HEK293 (cell line): ENCODE data around the gene PHF14.

Experiments
- CTCF ChIA-PET: fragments of 350-600 bp; formaldehyde crosslinking; extraction: SDS; loops from one replicate; lab custom pipeline; 2021; ENCODE audit warnings: antibody characterized with exemption; lab: Yijun Ruan, JAX
- POLR2A ChIA-PET: fragments of 300-600 bp; formaldehyde crosslinking; extraction: SDS; loops from one replicate; lab custom pipeline; 2020; ENCODE audit warnings: antibody characterized with exemption, inconsistent platforms; lab: Yijun Ruan, JAX
- H3K27ac ChIP-seq: fragments of 200-500 bp; sonication (Bioruptor generic); 2 replicates; pipeline ENCODE4 v1.5.1; 2014; ENCODE audit warnings: low read depth, low read length, control low read depth, inconsistent platforms; ENCODE audit errors: extremely low read depth
- H3K36me3 ChIP-seq, 2 experiments: fragments of 200-500 bp in 1 of 2; sonication (Bioruptor generic) in 1 of 2; 1 replicate in 1 of 2; 2 replicates in 1 of 2; pipeline ENCODE4 v1.5.1; 2014 to 2017; ENCODE audit warnings: inconsistent platforms in 2 of 2, low read length in 2 of 2; ENCODE audit not compliant: control insufficient read depth in 2 of 2, insufficient read depth in 1 of 2
- H3K4me1 ChIP-seq: fragments of 200-500 bp; sonication (Bioruptor generic); 2 replicates; pipeline ENCODE4 v1.5.1; 2014; ENCODE audit warnings: mild to moderate bottlenecking, low read length, inconsistent platforms; ENCODE audit not compliant: control insufficient read depth, insufficient read depth
- H3K4me3 ChIP-seq: 2 replicates; pipeline ENCODE4 v1.5.1; 2011; ENCODE audit warnings: low read depth, mild to moderate bottlenecking, control low read depth, low read length, moderate library complexity
- H3K9me3 ChIP-seq: fragments of 200-500 bp; sonication (Bioruptor generic); 2 replicates; pipeline ENCODE4 v1.5.1; 2014; ENCODE audit warnings: low read depth, low read length, inconsistent platforms; ENCODE audit not compliant: control insufficient read depth, insufficient read depth
- EGR2 ChIP-seq: fragments of 450-650 bp; formaldehyde crosslinking; IDR thresholded peaks from 2 replicates; pipeline ENCODE4 v1.5.1; 2016; ENCODE audit warnings: low read depth, missing biosample characterization, missing genetic modification characterization
- MEIS1 ChIP-seq: sonication (generic); formaldehyde crosslinking; IDR thresholded peaks from 2 replicates; pipeline ENCODE4 v1.8.1; 2022; ENCODE audit warnings: missing genetic modification reagents, mild to moderate bottlenecking, borderline replicate concordance
- SCRT1 ChIP-seq: fragments of 450-650 bp; formaldehyde crosslinking; IDR thresholded peaks from 2 replicates; pipeline ENCODE4 v1.5.1; 2016; ENCODE audit warnings: missing biosample characterization, missing genetic modification characterization, borderline replicate concordance
- ZNF121 ChIP-seq: fragments of 450-650 bp; formaldehyde crosslinking; IDR thresholded peaks from 2 replicates; pipeline ENCODE4 v1.5.1; 2016; ENCODE audit warnings: missing biosample characterization, missing genetic modification characterization
- ZNF138 ChIP-seq: fragments of 450-650 bp; formaldehyde crosslinking; IDR thresholded peaks from 2 replicates; pipeline ENCODE4 v1.5.1; 2016; ENCODE audit warnings: missing biosample characterization, missing genetic modification characterization, borderline replicate concordance
- ZNF157 ChIP-seq: fragments of 450-650 bp; formaldehyde crosslinking; IDR thresholded peaks from 2 replicates; pipeline ENCODE4 v1.5.1; 2016; ENCODE audit warnings: missing biosample characterization, missing genetic modification characterization
- ZNF302 ChIP-seq: fragments of 450-650 bp; formaldehyde crosslinking; IDR thresholded peaks from 2 replicates; pipeline ENCODE4 v1.5.1; 2016; ENCODE audit warnings: missing biosample characterization, missing genetic modification characterization, low read depth
- ZNF433 ChIP-seq: fragments of 450-650 bp; formaldehyde crosslinking; IDR thresholded peaks from 2 replicates; pipeline ENCODE4 v1.5.1; 2016; ENCODE audit warnings: missing biosample characterization, missing genetic modification characterization, low read depth
- ZNF473 ChIP-seq: fragments of 450-650 bp; formaldehyde crosslinking; IDR thresholded peaks from 2 replicates; pipeline ENCODE4 v1.5.1; 2017; ENCODE audit warnings: missing biosample characterization, missing genetic modification characterization
- ZNF514 ChIP-seq: fragments of 450-650 bp; formaldehyde crosslinking; IDR thresholded peaks from 2 replicates; pipeline ENCODE4 v1.5.1; 2016; ENCODE audit warnings: missing biosample characterization, missing genetic modification characterization
- ZNF660 ChIP-seq: fragments of 450-650 bp; IDR thresholded peaks from 2 replicates; pipeline ENCODE4 v1.5.1; 2018; ENCODE audit warnings: missing biosample characterization, mild to moderate bottlenecking, missing genetic modification characterization
- ZNF701 ChIP-seq: fragments of 450-650 bp; formaldehyde crosslinking; IDR thresholded peaks from 2 replicates; pipeline ENCODE4 v1.5.1; 2016; ENCODE audit warnings: missing biosample characterization, missing genetic modification characterization
- ZSCAN16 ChIP-seq: fragments of 450-650 bp; formaldehyde crosslinking; IDR thresholded peaks from 2 replicates; pipeline ENCODE4 v1.5.1; 2016; ENCODE audit warnings: missing biosample characterization, missing genetic modification characterization
- TF ChIP-seq, protein P1 (sequence below): fragments of 450-650 bp; formaldehyde crosslinking; conservative IDR thresholded peaks from 2 replicates; pipeline ENCODE4 v1.5.1; 2016; ENCODE audit warnings: low read depth, missing biosample characterization, missing genetic modification characterization
- TF ChIP-seq, protein P2 (sequence below): fragments of 450-650 bp; formaldehyde crosslinking; IDR thresholded peaks from 2 replicates; pipeline ENCODE4 v1.5.1; 2016; ENCODE audit warnings: missing biosample characterization, missing genetic modification characterization, borderline replicate concordance
- TF ChIP-seq, protein P3 (sequence below): fragments of 450-650 bp; formaldehyde crosslinking; IDR thresholded peaks from 2 replicates; pipeline ENCODE4 v1.5.1; 2016; ENCODE audit warnings: missing biosample characterization, missing genetic modification characterization, borderline replicate concordance
- TF ChIP-seq, protein P4 (sequence below): fragments of 450-650 bp; formaldehyde crosslinking; conservative IDR thresholded peaks from 2 replicates; pipeline ENCODE4 v1.5.1; 2016; ENCODE audit warnings: low read depth, missing biosample characterization, missing genetic modification characterization

Gene PHF14

DNA sequence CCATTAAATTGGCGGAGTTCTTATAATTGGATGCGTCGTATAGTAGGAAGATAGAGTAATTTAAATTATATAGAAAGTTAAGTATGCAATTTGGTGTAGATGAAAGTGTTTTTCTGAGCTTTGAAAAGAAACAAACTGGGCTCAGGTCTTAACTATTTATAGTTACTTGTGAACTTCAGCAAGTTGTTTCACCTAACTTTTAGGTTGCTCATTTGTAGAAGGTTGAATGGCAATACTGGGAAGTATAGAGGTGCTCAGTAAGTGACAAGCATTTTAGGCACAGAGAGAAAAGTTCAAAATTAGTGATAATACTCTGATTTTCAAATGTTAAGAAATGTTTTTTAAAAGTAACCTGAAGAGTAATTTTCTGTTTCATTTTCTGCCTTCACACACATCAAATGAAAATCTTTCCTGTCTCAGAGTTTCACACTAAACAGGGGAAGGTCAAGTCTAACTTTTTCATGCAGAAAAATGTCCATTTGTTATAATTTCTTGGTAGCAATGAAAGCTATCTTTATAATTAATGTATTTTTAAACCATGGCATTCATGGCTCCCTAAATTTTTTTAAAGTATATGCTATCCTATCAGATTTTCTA is 146.5 kb downstream of the PHF14 start:
- Histone ChIP-seq H3K4me1 (no peaks in the 10 kb centered on the region), H3K4me3 (no peak overlapping the region), H3K9me3 (no peaks in the 10 kb centered on the region), H3K36me3 (no peaks in the 10 kb centered on the region), H3K27ac (no peak overlapping the region)
- TF ChIP-seq ZNF302 (tag by site-specific recombination), result no peak
- TF ChIP-seq ZNF121 (tag by site-specific recombination), result no peak
- TF ChIP-seq, protein P1, sequence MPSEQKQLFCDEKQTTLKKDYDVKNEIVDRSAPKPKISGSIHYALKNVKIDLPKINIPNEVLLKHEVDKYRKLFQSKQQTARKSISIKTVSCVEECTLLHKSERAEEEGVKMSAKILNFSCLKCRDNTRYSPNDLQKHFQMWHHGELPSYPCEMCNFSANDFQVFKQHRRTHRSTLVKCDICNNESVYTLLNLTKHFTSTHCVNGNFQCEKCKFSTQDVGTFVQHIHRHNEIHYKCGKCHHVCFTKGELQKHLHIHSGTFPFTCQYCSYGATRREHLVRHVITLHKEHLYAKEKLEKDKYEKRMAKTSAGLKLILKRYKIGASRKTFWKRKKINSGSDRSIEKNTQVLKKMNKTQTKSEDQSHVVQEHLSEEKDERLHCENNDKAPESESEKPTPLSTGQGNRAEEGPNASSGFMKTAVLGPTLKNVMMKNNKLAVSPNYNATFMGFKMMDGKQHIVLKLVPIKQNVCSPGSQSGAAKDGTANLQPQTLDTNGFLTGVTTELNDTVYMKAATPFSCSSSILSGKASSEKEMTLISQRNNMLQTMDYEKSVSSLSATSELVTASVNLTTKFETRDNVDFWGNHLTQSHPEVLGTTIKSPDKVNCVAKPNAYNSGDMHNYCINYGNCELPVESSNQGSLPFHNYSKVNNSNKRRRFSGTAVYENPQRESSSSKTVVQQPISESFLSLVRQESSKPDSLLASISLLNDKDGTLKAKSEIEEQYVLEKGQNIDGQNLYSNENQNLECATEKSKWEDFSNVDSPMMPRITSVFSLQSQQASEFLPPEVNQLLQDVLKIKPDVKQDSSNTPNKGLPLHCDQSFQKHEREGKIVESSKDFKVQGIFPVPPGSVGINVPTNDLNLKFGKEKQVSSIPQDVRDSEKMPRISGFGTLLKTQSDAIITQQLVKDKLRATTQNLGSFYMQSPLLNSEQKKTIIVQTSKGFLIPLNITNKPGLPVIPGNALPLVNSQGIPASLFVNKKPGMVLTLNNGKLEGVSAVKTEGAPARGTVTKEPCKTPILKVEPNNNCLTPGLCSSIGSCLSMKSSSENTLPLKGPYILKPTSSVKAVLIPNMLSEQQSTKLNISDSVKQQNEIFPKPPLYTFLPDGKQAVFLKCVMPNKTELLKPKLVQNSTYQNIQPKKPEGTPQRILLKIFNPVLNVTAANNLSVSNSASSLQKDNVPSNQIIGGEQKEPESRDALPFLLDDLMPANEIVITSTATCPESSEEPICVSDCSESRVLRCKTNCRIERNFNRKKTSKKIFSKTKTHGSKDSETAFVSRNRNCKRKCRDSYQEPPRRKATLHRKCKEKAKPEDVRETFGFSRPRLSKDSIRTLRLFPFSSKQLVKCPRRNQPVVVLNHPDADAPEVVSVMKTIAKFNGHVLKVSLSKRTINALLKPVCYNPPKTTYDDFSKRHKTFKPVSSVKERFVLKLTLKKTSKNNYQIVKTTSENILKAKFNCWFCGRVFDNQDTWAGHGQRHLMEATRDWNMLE, result no peak
- TF ChIP-seq ZNF433, result no peak
- TF ChIP-seq SCRT1, result no peak
- TF ChIP-seq, protein P2, sequence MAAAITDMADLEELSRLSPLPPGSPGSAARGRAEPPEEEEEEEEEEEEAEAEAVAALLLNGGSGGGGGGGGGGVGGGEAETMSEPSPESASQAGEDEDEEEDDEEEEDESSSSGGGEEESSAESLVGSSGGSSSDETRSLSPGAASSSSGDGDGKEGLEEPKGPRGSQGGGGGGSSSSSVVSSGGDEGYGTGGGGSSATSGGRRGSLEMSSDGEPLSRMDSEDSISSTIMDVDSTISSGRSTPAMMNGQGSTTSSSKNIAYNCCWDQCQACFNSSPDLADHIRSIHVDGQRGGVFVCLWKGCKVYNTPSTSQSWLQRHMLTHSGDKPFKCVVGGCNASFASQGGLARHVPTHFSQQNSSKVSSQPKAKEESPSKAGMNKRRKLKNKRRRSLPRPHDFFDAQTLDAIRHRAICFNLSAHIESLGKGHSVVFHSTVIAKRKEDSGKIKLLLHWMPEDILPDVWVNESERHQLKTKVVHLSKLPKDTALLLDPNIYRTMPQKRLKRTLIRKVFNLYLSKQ, result no peak
- no peak for TF ChIP-seq ZNF473 (tag by site-specific recombination)
- no peak for TF ChIP-seq ZNF157 (tag by site-specific recombination)
- TF ChIP-seq, protein P3, sequence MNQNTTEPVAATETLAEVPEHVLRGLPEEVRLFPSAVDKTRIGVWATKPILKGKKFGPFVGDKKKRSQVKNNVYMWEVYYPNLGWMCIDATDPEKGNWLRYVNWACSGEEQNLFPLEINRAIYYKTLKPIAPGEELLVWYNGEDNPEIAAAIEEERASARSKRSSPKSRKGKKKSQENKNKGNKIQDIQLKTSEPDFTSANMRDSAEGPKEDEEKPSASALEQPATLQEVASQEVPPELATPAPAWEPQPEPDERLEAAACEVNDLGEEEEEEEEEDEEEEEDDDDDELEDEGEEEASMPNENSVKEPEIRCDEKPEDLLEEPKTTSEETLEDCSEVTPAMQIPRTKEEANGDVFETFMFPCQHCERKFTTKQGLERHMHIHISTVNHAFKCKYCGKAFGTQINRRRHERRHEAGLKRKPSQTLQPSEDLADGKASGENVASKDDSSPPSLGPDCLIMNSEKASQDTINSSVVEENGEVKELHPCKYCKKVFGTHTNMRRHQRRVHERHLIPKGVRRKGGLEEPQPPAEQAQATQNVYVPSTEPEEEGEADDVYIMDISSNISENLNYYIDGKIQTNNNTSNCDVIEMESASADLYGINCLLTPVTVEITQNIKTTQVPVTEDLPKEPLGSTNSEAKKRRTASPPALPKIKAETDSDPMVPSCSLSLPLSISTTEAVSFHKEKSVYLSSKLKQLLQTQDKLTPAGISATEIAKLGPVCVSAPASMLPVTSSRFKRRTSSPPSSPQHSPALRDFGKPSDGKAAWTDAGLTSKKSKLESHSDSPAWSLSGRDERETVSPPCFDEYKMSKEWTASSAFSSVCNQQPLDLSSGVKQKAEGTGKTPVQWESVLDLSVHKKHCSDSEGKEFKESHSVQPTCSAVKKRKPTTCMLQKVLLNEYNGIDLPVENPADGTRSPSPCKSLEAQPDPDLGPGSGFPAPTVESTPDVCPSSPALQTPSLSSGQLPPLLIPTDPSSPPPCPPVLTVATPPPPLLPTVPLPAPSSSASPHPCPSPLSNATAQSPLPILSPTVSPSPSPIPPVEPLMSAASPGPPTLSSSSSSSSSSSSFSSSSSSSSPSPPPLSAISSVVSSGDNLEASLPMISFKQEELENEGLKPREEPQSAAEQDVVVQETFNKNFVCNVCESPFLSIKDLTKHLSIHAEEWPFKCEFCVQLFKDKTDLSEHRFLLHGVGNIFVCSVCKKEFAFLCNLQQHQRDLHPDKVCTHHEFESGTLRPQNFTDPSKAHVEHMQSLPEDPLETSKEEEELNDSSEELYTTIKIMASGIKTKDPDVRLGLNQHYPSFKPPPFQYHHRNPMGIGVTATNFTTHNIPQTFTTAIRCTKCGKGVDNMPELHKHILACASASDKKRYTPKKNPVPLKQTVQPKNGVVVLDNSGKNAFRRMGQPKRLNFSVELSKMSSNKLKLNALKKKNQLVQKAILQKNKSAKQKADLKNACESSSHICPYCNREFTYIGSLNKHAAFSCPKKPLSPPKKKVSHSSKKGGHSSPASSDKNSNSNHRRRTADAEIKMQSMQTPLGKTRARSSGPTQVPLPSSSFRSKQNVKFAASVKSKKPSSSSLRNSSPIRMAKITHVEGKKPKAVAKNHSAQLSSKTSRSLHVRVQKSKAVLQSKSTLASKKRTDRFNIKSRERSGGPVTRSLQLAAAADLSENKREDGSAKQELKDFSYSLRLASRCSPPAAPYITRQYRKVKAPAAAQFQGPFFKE (tag by site-specific recombination), result no peak
- TF ChIP-seq ZNF514 (tag by site-specific recombination), result no peak
- TF ChIP-seq, protein P4, sequence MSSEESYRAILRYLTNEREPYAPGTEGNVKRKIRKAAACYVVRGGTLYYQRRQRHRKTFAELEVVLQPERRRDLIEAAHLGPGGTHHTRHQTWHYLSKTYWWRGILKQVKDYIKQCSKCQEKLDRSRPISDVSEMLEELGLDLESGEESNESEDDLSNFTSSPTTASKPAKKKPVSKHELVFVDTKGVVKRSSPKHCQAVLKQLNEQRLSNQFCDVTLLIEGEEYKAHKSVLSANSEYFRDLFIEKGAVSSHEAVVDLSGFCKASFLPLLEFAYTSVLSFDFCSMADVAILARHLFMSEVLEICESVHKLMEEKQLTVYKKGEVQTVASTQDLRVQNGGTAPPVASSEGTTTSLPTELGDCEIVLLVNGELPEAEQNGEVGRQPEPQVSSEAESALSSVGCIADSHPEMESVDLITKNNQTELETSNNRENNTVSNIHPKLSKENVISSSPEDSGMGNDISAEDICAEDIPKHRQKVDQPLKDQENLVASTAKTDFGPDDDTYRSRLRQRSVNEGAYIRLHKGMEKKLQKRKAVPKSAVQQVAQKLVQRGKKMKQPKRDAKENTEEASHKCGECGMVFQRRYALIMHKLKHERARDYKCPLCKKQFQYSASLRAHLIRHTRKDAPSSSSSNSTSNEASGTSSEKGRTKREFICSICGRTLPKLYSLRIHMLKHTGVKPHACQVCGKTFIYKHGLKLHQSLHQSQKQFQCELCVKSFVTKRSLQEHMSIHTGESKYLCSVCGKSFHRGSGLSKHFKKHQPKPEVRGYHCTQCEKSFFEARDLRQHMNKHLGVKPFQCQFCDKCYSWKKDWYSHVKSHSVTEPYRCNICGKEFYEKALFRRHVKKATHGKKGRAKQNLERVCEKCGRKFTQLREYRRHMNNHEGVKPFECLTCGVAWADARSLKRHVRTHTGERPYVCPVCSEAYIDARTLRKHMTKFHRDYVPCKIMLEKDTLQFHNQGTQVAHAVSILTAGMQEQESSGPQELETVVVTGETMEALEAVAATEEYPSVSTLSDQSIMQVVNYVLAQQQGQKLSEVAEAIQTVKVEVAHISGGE, result no peak
- no peak for TF ChIP-seq ZNF701 (tag by site-specific recombination)
- TF ChIP-seq ZNF138 (tag by site-specific recombination), result no peak
- no peak for TF ChIP-seq MEIS1
- TF ChIP-seq ZNF660 (tag by site-specific recombination), result no peak
- TF ChIP-seq EGR2 (tag by site-specific recombination), result no peak
- TF ChIP-seq ZSCAN16 (tag by site-specific recombination), result no peak
- POLR2A ChIA-PET, result no interaction called here
- CTCF ChIA-PET, result no interaction called here
